LNCaP clone FGC (cell line): ENCODE results near the gene ME3.
"Not testable (repeated sequence)": the region's sequence is repeated elsewhere in the genome, so short reads cannot be mapped to it uniquely, and the experiment has no call there.

ENCODE experiments used
- DNase-seq: peaks from one replicate; pipeline ENCODE4 v3.0.0-alpha.2; 2011; ENCODE audit warnings: low read depth
- H3K4me3 ChIP-seq: 2 replicates; pipeline ENCODE4 v1.5.1; 2011; ENCODE audit warnings: mild to moderate bottlenecking, low read depth, low read length, control low read depth
- TF ChIP-seq, protein P1 (sequence below): IDR thresholded peaks from 2 replicates; pipeline ENCODE4 v1.5.1; 2012; ENCODE audit warnings: mild to moderate bottlenecking; ENCODE audit not compliant: control insufficient read depth, insufficient read depth; ENCODE audit errors: extremely low read depth

ME3 gene

DNA sequence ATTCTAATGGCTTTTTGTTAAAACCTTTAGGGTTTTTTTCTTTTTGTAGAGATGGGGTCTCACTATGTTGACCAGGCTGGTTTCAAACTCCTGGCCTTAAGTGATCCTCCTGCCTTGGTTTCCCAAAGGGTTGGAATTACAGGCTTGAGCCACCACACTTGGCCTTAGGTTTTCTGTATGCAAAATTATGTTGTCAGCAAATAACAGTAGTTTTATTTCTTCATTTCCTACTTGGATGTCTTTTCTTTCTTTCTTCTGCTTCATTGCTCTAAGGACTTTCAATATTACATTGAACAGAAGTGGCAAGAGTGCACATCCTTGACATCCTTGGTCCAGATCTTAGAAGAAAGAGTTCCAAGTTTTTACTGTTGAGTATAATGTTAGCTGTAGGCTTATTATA, 245.0 kb downstream of the ME3 start:
- DNase-seq, result no peak
- TF ChIP-seq, protein P1, sequence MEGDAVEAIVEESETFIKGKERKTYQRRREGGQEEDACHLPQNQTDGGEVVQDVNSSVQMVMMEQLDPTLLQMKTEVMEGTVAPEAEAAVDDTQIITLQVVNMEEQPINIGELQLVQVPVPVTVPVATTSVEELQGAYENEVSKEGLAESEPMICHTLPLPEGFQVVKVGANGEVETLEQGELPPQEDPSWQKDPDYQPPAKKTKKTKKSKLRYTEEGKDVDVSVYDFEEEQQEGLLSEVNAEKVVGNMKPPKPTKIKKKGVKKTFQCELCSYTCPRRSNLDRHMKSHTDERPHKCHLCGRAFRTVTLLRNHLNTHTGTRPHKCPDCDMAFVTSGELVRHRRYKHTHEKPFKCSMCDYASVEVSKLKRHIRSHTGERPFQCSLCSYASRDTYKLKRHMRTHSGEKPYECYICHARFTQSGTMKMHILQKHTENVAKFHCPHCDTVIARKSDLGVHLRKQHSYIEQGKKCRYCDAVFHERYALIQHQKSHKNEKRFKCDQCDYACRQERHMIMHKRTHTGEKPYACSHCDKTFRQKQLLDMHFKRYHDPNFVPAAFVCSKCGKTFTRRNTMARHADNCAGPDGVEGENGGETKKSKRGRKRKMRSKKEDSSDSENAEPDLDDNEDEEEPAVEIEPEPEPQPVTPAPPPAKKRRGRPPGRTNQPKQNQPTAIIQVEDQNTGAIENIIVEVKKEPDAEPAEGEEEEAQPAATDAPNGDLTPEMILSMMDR, result no peak

DNA sequence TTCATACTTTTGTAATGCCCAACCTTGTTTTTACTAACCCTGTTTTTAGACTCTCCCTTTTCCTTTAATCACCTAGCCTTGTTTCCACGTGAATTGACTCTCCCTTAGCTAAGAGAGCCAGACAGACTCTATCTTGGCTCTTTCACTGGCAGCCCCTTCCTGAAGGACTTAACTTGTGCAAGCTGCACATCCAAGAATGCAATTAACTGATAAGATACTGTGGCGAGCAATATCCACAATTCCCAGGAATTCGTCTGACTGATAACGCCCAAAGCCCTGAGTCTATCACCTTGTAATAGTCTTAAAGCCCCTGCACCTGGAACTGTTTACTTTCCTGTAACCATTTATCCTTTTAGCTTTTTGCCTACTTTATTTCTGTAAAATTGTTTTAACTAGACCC, 248.9 kb downstream of the ME3 start:
- not testable (repeated sequence) for H3K4me3 ChIP-seq, DNase-seq

More for the DNA sequence above, 245.0 kb downstream of the ME3 start:
- H3K4me3 ChIP-seq, result no peak overlapping the region

DNA sequence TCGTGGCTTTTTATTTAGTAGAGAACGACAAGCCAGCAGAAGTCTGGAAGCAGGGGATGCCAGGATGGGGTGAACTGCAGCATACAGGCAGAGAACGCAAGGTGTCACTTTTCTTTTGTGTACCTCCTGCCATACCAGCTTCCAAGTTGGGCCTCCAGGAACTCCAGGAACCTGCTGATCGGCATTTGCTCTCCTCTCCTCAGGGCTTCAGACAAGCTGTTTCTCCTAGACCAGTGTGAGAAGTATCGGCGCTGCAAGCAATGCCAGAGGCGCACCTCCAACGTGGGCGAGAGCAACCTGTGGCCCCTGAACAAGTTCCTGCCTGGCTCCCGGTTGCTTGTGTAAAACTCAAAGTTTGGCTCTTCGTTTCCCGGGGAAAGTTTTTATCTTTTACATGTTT, 250.0 kb downstream of the ME3 start:
- H3K4me3 ChIP-seq, result no peak overlapping the region
- no peak for DNase-seq
- TF ChIP-seq, protein P1, result no peak

DNA sequence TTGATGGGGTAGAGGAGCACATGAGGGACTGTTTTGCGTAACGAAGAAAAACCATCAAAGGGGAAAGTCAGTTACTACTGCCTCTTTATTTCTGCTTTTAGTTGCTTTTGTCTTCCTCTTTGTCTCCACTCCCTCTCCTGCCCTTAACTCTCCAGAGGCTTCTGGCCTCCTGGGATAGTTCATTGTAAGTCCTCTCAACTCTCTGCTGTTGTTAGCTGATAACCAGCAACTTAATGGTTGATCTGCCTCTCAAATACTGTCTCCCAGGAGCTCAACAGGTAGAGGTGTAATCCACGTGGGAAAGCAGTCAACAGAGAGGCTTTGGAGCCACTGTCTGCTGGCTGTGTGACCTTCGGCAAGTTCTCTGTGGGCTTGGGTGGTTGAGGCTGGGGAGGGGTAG, 250.5 kb downstream of the ME3 start:
- DNase-seq, result no peak
- H3K4me3 ChIP-seq, result no peak overlapping the region
- TF ChIP-seq, protein P1, result no peak

DNA sequence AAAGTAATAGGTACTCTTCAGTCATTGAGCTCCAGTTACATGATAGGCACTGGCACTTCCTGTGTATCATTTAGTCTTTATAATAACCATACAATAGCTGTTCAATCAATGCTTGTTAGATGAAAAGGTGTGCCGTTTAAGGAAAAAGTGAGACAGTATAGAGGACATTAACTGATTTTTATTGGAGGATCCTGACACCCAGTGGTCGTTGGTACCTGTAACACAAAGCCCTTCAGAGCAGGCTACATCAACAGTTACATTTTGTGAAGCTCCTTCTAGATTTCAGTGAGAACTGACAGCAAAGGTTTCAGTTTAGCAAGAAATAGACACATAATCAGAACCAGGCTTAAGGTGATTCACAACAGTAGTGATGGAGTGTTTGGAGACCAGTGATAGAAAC, 253.5 kb downstream of the ME3 start:
- TF ChIP-seq, protein P1, result peak; percentile 25
- H3K4me3 ChIP-seq, result no peak overlapping the region
- no peak for DNase-seq

DNA sequence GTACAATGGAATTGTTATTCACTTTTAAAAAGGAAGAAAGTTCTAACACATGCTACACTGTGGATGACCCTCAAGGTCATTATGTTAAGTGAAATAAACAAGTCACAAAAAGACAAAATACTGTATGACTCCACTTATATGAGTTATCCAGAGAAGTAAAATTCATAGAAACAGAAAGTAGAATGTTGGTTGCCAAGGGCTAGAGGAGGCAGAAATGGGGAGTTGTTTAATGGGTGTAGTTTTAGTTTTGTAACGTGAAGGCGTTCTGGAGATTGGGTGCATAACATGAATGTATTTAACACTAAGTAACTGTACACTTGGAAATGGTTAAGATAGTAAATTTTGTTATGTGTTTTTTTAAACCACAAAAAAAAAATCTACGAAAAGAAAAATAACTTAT, 253.9 kb downstream of the ME3 start:
- TF ChIP-seq, protein P1, result no peak
- no peak overlapping the region for H3K4me3 ChIP-seq
- no peak for DNase-seq

DNA sequence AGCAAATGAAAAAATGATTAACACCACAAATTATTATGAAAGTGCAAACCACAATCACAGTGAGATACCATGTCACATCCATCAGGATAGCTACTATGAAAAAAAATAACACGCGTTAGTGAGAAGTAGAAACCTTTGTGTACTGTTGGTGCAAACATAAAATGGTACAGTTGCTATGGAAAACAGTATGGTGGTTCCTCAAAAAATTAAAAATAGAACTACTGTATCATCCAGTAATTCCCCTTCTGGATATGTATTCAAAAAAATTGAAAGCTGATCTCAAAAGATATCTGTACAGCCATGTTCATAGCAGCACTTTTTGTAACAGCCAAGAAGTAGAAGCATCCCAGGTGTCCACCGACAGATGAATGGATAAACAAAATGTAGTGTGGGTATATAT, 254.3 kb downstream of the ME3 start:
- H3K4me3 ChIP-seq, result no peak overlapping the region
- TF ChIP-seq, protein P1, result no peak
- DNase-seq, result no peak

DNA sequence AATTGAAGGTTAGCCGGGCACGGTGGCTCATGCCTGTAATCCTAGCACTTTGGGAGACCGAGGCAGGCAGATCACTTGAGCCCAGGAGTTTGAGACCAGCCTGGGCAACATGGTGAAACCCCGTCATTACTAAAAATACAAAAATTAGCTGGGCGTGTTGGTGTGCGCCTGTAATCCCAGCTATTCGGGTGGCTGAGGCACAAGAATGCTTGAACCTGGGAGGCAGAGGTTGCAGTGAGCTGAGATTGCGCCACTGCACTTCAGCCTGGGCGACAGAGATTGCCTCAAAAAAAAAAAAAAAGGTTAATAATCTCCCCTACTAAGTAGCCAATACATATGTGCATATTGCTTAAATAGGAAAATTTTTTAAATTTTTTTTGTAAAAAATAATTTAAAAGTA, 255.5 kb downstream of the ME3 start:
- H3K4me3 ChIP-seq, result not testable (repeated sequence)

More for the DNA sequence above, 255.5 kb downstream of the ME3 start:
- DNase-seq, result not testable (repeated sequence)
